WTC11 (cell line): ENCODE data around the gene SHROOM3. TPM values are rescaled to one million over a fixed set of nuclear protein-coding genes. Genes with fewer than 3 reads are reported as not detected.
"Not testable (repeated sequence)": the region's sequence is repeated elsewhere in the genome, so short reads cannot be mapped to it uniquely, and the experiment has no call there.

Experiments used
- ATAC-seq: fragments of 200-7000 bp; cut with Tn5 transposase; 2 replicates; pipeline ENCODE4 v1.10.0; 2021; ENCODE audit warnings: mild to moderate bottlenecking, moderate library complexity
- CTCF ChIA-PET: fragments of 300-600 bp; sonication (Branson Sonifier 250); formaldehyde crosslinking; loops from one replicate; lab custom pipeline; 2021; ENCODE audit warnings: antibody characterized with exemption; lab: Charles Lee
- POLR2A ChIA-PET: fragments of 350-600 bp; sonication (Branson Sonifier 250); formaldehyde crosslinking; loops from one replicate; lab custom pipeline; 2021; ENCODE audit warnings: antibody characterized with exemption; lab: Charles Lee
- DNase-seq: peaks from one replicate; pipeline ENCODE4 v3.0.0; 2021; ENCODE audit warnings: low spot score
- H3K27ac Mint-ChIP-seq: 2 replicates; pipeline ENCODE4 v1.8.0; 2021; ENCODE audit warnings: mixed read lengths
- H3K27me3 Mint-ChIP-seq: 2 replicates; pipeline ENCODE4 v1.8.0; 2021; ENCODE audit warnings: low read depth, mild to moderate bottlenecking, moderate library complexity, mixed read lengths
- H3K36me3 Mint-ChIP-seq: 2 replicates; pipeline ENCODE4 v1.8.0; 2021; ENCODE audit warnings: mixed read lengths
- H3K4me1 Mint-ChIP-seq: 2 replicates; pipeline ENCODE4 v1.8.0; 2022; ENCODE audit warnings: mixed read lengths
- H3K4me3 Mint-ChIP-seq: 2 replicates; pipeline ENCODE4 v1.8.0; 2021; ENCODE audit warnings: mild to moderate bottlenecking, moderate library complexity, mixed read lengths
- H3K9me3 Mint-ChIP-seq: 2 replicates; pipeline ENCODE4 v1.8.0; 2021; ENCODE audit warnings: mixed read lengths
- ARID4B ChIP-seq: sonication (generic); formaldehyde crosslinking; IDR thresholded peaks from 2 replicates; pipeline ENCODE4 v1.8.0; 2023; ENCODE audit warnings: missing genetic modification reagents, mild to moderate bottlenecking, borderline replicate concordance
- CBFB ChIP-seq: sonication (generic); formaldehyde crosslinking; IDR thresholded peaks from 2 replicates; pipeline ENCODE4 v1.8.1; 2022; ENCODE audit warnings: mild to moderate bottlenecking, low read depth, missing genetic modification reagents
- E2F4 ChIP-seq: sonication (generic); formaldehyde crosslinking; IDR thresholded peaks from 2 replicates; pipeline ENCODE4 v1.8.1; 2022; ENCODE audit warnings: low read depth, mild to moderate bottlenecking, moderate library complexity, missing genetic modification reagents, borderline replicate concordance
- ETV6 ChIP-seq: sonication (generic); formaldehyde crosslinking; IDR thresholded peaks from 2 replicates; pipeline ENCODE4 v1.8.1; 2022; ENCODE audit warnings: mild to moderate bottlenecking, missing genetic modification reagents
- FOXK1 ChIP-seq: sonication (generic); formaldehyde crosslinking; IDR thresholded peaks from 2 replicates; pipeline ENCODE4 v1.8.0; 2022; ENCODE audit warnings: mild to moderate bottlenecking, moderate library complexity, missing genetic modification reagents
- KAT7 ChIP-seq: sonication (generic); formaldehyde crosslinking; IDR thresholded peaks from 2 replicates; pipeline ENCODE4 v1.8.1; 2023; ENCODE audit warnings: missing genetic modification reagents, mild to moderate bottlenecking, borderline replicate concordance
- SMAD3 ChIP-seq: sonication (generic); formaldehyde crosslinking; IDR thresholded peaks from 2 replicates; pipeline ENCODE4 v1.8.0; 2022; ENCODE audit warnings: missing genetic modification reagents, mild to moderate bottlenecking, borderline replicate concordance
- SP1 ChIP-seq: sonication (generic); formaldehyde crosslinking; conservative IDR thresholded peaks from 2 replicates; pipeline ENCODE4 v1.8.1; 2022; ENCODE audit warnings: missing genetic modification reagents
- TCF7 ChIP-seq: sonication (generic); formaldehyde crosslinking; IDR thresholded peaks from 2 replicates; pipeline ENCODE4 v1.8.0; 2022; ENCODE audit warnings: mild to moderate bottlenecking, low read depth, missing genetic modification reagents, moderate library complexity
- TEAD1 ChIP-seq: sonication (generic); formaldehyde crosslinking; IDR thresholded peaks from 2 replicates; pipeline ENCODE4 v1.8.0; 2022; ENCODE audit warnings: mild to moderate bottlenecking, missing genetic modification reagents
- ZNF671 ChIP-seq: fragments of 250-450 bp; sonication (Bioruptor Pico); IDR thresholded peaks from 2 replicates; pipeline ENCODE4 v1.8.0; 2021; ENCODE audit warnings: mild to moderate bottlenecking
- total RNA-seq: library from RNA; stranded (reverse); gene quantifications from 3 replicates; pipeline ENCODE4 v1.2.3, GENCODE V29; 2021
- TF ChIP-seq, protein P1 (sequence below): sonication (generic); formaldehyde crosslinking; IDR thresholded peaks from 2 replicates; pipeline ENCODE4 v1.8.1; 2023; ENCODE audit warnings: mild to moderate bottlenecking, missing genetic modification reagents
- TF ChIP-seq, protein P2 (sequence below): fragments of 250-450 bp; sonication (Bioruptor Pico); IDR thresholded peaks from 2 replicates; pipeline ENCODE4 v1.9.0; 2021; ENCODE audit warnings: mild to moderate bottlenecking
- TF ChIP-seq, protein P3 (sequence below): sonication (generic); formaldehyde crosslinking; IDR thresholded peaks from 2 replicates; pipeline ENCODE4 v1.8.0; 2022; ENCODE audit warnings: mild to moderate bottlenecking, missing genetic modification reagents

Gene SHROOM3
- total RNA-seq, 1 experiment from 2014 or later = 71.9 TPM

DNA sequence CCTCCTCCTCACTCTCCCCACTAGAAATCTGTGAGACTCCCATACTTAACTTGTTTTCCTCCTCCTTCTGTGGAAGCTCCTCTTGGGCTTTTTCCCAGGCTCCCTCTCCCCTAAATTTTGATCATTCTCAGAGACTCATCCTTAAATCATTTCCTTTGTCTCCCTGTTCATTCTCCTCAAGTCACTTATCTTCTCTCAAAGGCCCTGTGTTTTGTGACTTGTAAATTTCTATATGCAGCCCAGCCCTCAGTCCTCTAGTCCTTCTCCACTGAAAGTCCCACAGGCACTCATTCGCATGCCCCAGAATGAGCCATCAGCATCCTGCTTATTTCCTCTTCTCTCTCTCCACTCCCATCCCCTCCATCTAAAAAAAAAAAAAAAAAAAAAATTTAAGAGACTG lies 291.1 kb downstream of the SHROOM3 start (continued):
- no peak for TF ChIP-seq E2F4 (CRISPR knock-in tag)

- Mint-ChIP-seq H3K27ac (no peak overlapping the region), H3K9me3 (0 out of 2 replicates have a peak, but pooled peaks cover under 1% of the 10 kb centered on the region), H3K4me1 (peaks cover 76% of the 10 kb centered on the region), H3K4me3 (no peak overlapping the region), H3K36me3 (peaks cover 14% of the 10 kb centered on the region), H3K27me3 (no peaks in the 10 kb centered on the region)
- no peak for ATAC-seq
- ChIA-PET CTCF (no interaction called here), POLR2A (interaction anchor here (0.6 kb wide), 1 partner anchor 229 kb away, joined by 3 read pairs; no protein-coding TSS in a partner anchor)
- no peak for DNase-seq
- TF ChIP-seq SMAD3 (no peak), SP1 (CRISPR knock-in tag) (no peak), KAT7 (no peak), TCF7 (CRISPR knock-in tag) (no peak), ETV6 (CRISPR knock-in tag) (no peak), CBFB (CRISPR knock-in tag) (no peak), ZNF671 (CRISPR knock-in tag) (no peak), FOXK1 (CRISPR knock-in tag) (no peak), ARID4B (CRISPR knock-in tag) (no peak), TEAD1 (no peak)
- TF ChIP-seq, protein P1, sequence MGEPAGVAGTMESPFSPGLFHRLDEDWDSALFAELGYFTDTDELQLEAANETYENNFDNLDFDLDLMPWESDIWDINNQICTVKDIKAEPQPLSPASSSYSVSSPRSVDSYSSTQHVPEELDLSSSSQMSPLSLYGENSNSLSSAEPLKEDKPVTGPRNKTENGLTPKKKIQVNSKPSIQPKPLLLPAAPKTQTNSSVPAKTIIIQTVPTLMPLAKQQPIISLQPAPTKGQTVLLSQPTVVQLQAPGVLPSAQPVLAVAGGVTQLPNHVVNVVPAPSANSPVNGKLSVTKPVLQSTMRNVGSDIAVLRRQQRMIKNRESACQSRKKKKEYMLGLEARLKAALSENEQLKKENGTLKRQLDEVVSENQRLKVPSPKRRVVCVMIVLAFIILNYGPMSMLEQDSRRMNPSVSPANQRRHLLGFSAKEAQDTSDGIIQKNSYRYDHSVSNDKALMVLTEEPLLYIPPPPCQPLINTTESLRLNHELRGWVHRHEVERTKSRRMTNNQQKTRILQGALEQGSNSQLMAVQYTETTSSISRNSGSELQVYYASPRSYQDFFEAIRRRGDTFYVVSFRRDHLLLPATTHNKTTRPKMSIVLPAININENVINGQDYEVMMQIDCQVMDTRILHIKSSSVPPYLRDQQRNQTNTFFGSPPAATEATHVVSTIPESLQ (CRISPR knock-in tag) = no peak
- TF ChIP-seq, protein P2, sequence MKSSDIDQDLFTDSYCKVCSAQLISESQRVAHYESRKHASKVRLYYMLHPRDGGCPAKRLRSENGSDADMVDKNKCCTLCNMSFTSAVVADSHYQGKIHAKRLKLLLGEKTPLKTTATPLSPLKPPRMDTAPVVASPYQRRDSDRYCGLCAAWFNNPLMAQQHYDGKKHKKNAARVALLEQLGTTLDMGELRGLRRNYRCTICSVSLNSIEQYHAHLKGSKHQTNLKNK (CRISPR knock-in tag) = no peak
- TF ChIP-seq, protein P3, sequence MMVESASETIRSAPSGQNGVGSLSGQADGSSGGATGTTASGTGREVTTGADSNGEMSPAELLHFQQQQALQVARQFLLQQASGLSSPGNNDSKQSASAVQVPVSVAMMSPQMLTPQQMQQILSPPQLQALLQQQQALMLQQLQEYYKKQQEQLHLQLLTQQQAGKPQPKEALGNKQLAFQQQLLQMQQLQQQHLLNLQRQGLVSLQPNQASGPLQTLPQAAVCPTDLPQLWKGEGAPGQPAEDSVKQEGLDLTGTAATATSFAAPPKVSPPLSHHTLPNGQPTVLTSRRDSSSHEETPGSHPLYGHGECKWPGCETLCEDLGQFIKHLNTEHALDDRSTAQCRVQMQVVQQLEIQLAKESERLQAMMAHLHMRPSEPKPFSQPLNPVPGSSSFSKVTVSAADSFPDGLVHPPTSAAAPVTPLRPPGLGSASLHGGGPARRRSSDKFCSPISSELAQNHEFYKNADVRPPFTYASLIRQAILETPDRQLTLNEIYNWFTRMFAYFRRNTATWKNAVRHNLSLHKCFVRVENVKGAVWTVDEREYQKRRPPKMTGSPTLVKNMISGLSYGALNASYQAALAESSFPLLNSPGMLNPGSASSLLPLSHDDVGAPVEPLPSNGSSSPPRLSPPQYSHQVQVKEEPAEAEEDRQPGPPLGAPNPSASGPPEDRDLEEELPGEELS = no peak
Observed at GRCh38 chr4:76726631-76727030, 291.6 kb downstream of the SHROOM3 start.

DNA sequence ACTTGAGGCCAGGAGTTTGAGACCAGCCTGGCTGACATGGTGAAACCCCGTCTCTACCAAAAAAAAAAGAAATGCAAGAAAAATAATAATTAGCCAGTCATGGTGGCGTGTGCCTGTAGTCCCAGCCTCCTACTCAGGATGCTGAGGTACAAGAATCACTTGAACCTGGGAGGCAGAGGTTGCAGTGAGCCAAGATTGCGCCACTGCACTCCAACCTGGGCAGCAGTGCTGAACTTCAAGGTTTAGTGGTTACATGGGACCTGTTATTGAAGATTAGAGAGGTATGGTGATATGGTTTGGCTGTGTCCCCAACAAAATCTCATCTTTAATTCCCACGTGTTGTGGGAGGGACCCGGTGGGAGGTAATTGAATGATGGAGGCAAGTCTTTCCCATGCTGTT lies 292.9 kb downstream of the SHROOM3 start:
- H3K4me1 Mint-ChIP-seq = peaks cover 87% of the 10 kb centered on the region
- POLR2A ChIA-PET = not testable (repeated sequence)

More for the DNA sequence above, 292.9 kb downstream of the SHROOM3 start:
- H3K9me3 Mint-ChIP-seq, ATAC-seq, CTCF ChIA-PET, H3K27me3 Mint-ChIP-seq, DNase-seq, H3K4me3 Mint-ChIP-seq: not testable (repeated sequence)
- peak overlapping the region; percentile 67 for H3K27ac Mint-ChIP-seq
- peaks cover 13% of the 10 kb centered on the region for H3K36me3 Mint-ChIP-seq
